Thoracic aorta (tissue), 2 donors: ENCODE measurements around the gene ZC3HAV1. TPM values are rescaled to one million over a fixed set of nuclear protein-coding genes. Genes with fewer than 3 reads are reported as not detected.
"Not testable (repeated sequence)": the region's sequence is repeated elsewhere in the genome, so short reads cannot be mapped to it uniquely, and the experiment has no call there.

Source experiments
- ATAC-seq: fragments of 150-250 bp; one replicate; pipeline ENCODE4 v1.8.0; 2017; ENCODE audit warnings: low read depth; ENCODE audit not compliant: insufficient number of reproducible peaks, low FRiP score
- DNase-seq: peaks from one replicate; pipeline ENCODE4 v3.0.0-alpha.2; 2020; ENCODE audit warnings: low spot score
- H3K27ac ChIP-seq, 2 donors: fragments of 200-600 bp; sonication (generic); 1 replicate in 1 of 2; 2 replicates in 1 of 2; pipeline ENCODE4 v1.5.1; 2016; ENCODE audit warnings: mild to moderate bottlenecking in 2 of 2, moderate library complexity in 2 of 2
- H3K27me3 ChIP-seq: fragments of 200-600 bp; sonication (generic); replicated peaks from 2 replicates; pipeline ENCODE4 v1.6.0; 2016; ENCODE audit warnings: mild to moderate bottlenecking; ENCODE audit not compliant: insufficient read depth
- H3K36me3 ChIP-seq: fragments of 200-600 bp; sonication (generic); one replicate; pipeline ENCODE4 v1.5.1; 2016
- H3K4me1 ChIP-seq, 2 donors: fragments of 200-600 bp; sonication (generic); 1 replicate in 1 of 2; 2 replicates in 1 of 2; pipeline versions ENCODE4 v1.5.1 to v1.6.0; 2016; ENCODE audit warnings: low read depth in 2 of 2, mild to moderate bottlenecking in 1 of 2; ENCODE audit not compliant: control insufficient read depth in 1 of 2
- H3K4me3 ChIP-seq: fragments of 200-600 bp; sonication (generic); 2 replicates; pipeline ENCODE4 v1.5.1; 2016; ENCODE audit warnings: mild to moderate bottlenecking
- H3K9me3 ChIP-seq: fragments of 200-600 bp; sonication (generic); 2 replicates; pipeline ENCODE4 v1.5.1; 2016
- CTCF ChIP-seq: fragments of 200-600 bp; sonication (generic); IDR thresholded peaks from one replicate; pipeline ENCODE4 v1.5.1; 2019; ENCODE audit warnings: antibody characterized with exemption
- total RNA-seq, 2 donors: library from RNA; depleted of rRNA; stranded (reverse); fragments of >200 nt; gene quantifications; one replicate each; pipeline versions ENCODE4 v1.1.0 to v1.2.3, GENCODE V29; 2016

ZC3HAV1 gene
- total RNA-seq, 2 donors from 2014 or later: 32.5 to 47.6 TPM

GRCh38 chr7:139099172-139099947 lies 10.2 kb downstream of the ZC3HAV1 start:
- Histone ChIP-seq H3K9me3 (no peaks in the 10 kb centered on the region), H3K36me3 (peaks cover 3% of the 10 kb centered on the region), H3K27me3 (no peaks in the 10 kb centered on the region), H3K4me1 (peaks cover 10 to 16% of the 10 kb centered on the region in 2 donors), H3K4me3 (no peak overlapping the region), H3K27ac (no peak overlapping the region)
- ATAC-seq (no peak), DNase-seq (no peak)
- TF ChIP-seq CTCF: no peak

GRCh38 chr7:139095194-139095659 lies 14.3 kb downstream of the ZC3HAV1 start:
- H3K27ac ChIP-seq: no peak overlapping the region
- ATAC-seq: no peak

GRCh38 chr7:139094596-139094995 lies 14.9 kb downstream of the ZC3HAV1 start:
- Histone ChIP-seq H3K9me3 (no peaks in the 10 kb centered on the region), H3K36me3 (peaks cover 3% of the 10 kb centered on the region), H3K27me3 (no peaks in the 10 kb centered on the region), H3K4me1 (peaks cover 0 to 10% of the 10 kb centered on the region in 2 donors), H3K27ac (no peak overlapping the region), H3K4me3 (no peak overlapping the region)
- ATAC-seq (no peak), DNase-seq (no peak)
- no peak for TF ChIP-seq CTCF

More at GRCh38 chr7:139095194-139095659, 14.3 kb downstream of the ZC3HAV1 start:
- DNase-seq: no peak
- Histone ChIP-seq H3K4me1 (peaks cover 0 to 10% of the 10 kb centered on the region in 2 donors), H3K4me3 (no peak overlapping the region), H3K9me3 (no peaks in the 10 kb centered on the region), H3K27me3 (no peaks in the 10 kb centered on the region), H3K36me3 (peaks cover 3% of the 10 kb centered on the region)
- TF ChIP-seq CTCF: no peak

GRCh38 chr7:139094030-139094429 lies 15.5 kb downstream of the ZC3HAV1 start:
- no peaks in the 10 kb centered on the region for H3K9me3 ChIP-seq
- peaks cover 4% of the 10 kb centered on the region for H3K36me3 ChIP-seq
- no peak for TF ChIP-seq CTCF
- no peak overlapping the region for H3K4me3 ChIP-seq
- DNase-seq (no peak), ATAC-seq (no peak)
- peaks cover 0 to 10% of the 10 kb centered on the region in 2 donors for H3K4me1 ChIP-seq
- H3K27ac ChIP-seq: no peak overlapping the region
- H3K27me3 ChIP-seq: no peaks in the 10 kb centered on the region

GRCh38 chr7:139093512-139093911 lies 16.0 kb downstream of the ZC3HAV1 start:
- not testable (repeated sequence) for H3K9me3 ChIP-seq, H3K4me3 ChIP-seq, ATAC-seq, H3K36me3 ChIP-seq, H3K27ac ChIP-seq, DNase-seq, H3K27me3 ChIP-seq
- H3K4me1 ChIP-seq: peaks cover 0 to 10% of the 10 kb centered on the region in 2 donors
